Breast epithelium (tissue), 4 donors: Measurements from ENCODE around the gene ITIH6. TPM values are rescaled to one million over a fixed set of nuclear protein-coding genes. Genes with fewer than 3 reads are reported as not detected.
"Not testable (repeated sequence)": the region's sequence is repeated elsewhere in the genome, so short reads cannot be mapped to it uniquely, and the experiment has no call there.

Experiments used
- DNase-seq, 2 donors: peaks; one replicate each; pipeline ENCODE4 v3.0.0-alpha.2; 2019; ENCODE audit warnings: low spot score in 2 of 2
- H3K27ac ChIP-seq, 2 donors: fragments of 200-600 bp; sonication (generic) in 1 of 2; one replicate each; pipeline ENCODE4 v1.5.1; 2016 to 2019; ENCODE audit warnings: mild to moderate bottlenecking in 1 of 2
- H3K27me3 ChIP-seq, 2 donors: fragments of 200-600 bp; sonication (generic) in 1 of 2; one replicate each; pipeline versions ENCODE4 v1.5.1 to v1.6.0; 2017 to 2019; ENCODE audit warnings: control low read depth in 1 of 2, mild to moderate bottlenecking in 1 of 2
- H3K36me3 ChIP-seq: fragments of 200-600 bp; one replicate; pipeline ENCODE4 v1.5.1; 2019
- H3K4me1 ChIP-seq, 2 donors: fragments of 200-600 bp; sonication (generic); one replicate each; pipeline ENCODE4 v1.5.1; 2016 to 2019; ENCODE audit warnings: control low read depth in 1 of 2
- H3K4me3 ChIP-seq, 3 donors: fragments of 200-600 bp; sonication (generic); 1 replicate in 2 of 3; 2 replicates in 1 of 3; pipeline ENCODE4 v1.5.1; 2016 to 2019; ENCODE audit warnings: mild to moderate bottlenecking in 3 of 3, moderate library complexity in 2 of 3
- H3K9me3 ChIP-seq, 2 donors: fragments of 200-600 bp; sonication (generic) in 1 of 2; one replicate each; pipeline ENCODE4 v1.5.1; 2016 to 2019; ENCODE audit warnings: control low read depth in 1 of 2
- POLR2A ChIP-seq: fragments of 450-650 bp; IDR thresholded peaks from one replicate; pipeline ENCODE4 v1.6.1; 2016; ENCODE audit warnings: antibody characterized with exemption, mild to moderate bottlenecking, moderate library complexity
- POLR2AphosphoS5 ChIP-seq, 3 donors: sonication (generic); formaldehyde crosslinking; IDR thresholded peaks; one replicate each; pipeline ENCODE4 v1.6.1; 2017; ENCODE audit warnings: antibody characterized with exemption in 3 of 3
- intact Hi-C: fragments of 100-400 bp; cut with DNase I; formaldehyde crosslinking; loops from one replicate; pipeline ENCODE4 v1.15.1; 2023; ENCODE audit warnings: low total_unique reads
- total RNA-seq, 3 donors: library from RNA; depleted of rRNA; stranded (reverse); fragments of >200 nt; gene quantifications; one replicate each; pipeline ENCODE4 v1.1.0, GENCODE V29; 2016
- TF ChIP-seq, protein P1 (sequence below), 3 donors: fragments of 450-650 bp; IDR thresholded peaks; one replicate each; pipeline ENCODE4 v1.5.1; 2016 to 2017; ENCODE audit warnings: antibody characterized with exemption in 3 of 3, mild to moderate bottlenecking in 3 of 3, moderate library complexity in 3 of 3

ITIH6 gene
- total RNA-seq, 3 donors from 2014 or later, result 1.3 to 2.3 TPM; not detected in 1

GRCh38 chrX:54745676-54746075 lies 52.4 kb downstream of the ITIH6 start:
- Histone ChIP-seq H3K4me3 (no peak overlapping the region), H3K27ac (no peak overlapping the region), H3K9me3 (no peaks in the 10 kb centered on the region), H3K4me1 (no peaks in the 10 kb centered on the region), H3K36me3 (no peaks in the 10 kb centered on the region), H3K27me3 (peaks cover 0 to 39% of the 10 kb centered on the region in 2 donors)
- TF ChIP-seq POLR2AphosphoS5 (IDR thresholded peaks at IDR 0.05), result no peak
- TF ChIP-seq POLR2A, result no peak
- TF ChIP-seq, protein P1, sequence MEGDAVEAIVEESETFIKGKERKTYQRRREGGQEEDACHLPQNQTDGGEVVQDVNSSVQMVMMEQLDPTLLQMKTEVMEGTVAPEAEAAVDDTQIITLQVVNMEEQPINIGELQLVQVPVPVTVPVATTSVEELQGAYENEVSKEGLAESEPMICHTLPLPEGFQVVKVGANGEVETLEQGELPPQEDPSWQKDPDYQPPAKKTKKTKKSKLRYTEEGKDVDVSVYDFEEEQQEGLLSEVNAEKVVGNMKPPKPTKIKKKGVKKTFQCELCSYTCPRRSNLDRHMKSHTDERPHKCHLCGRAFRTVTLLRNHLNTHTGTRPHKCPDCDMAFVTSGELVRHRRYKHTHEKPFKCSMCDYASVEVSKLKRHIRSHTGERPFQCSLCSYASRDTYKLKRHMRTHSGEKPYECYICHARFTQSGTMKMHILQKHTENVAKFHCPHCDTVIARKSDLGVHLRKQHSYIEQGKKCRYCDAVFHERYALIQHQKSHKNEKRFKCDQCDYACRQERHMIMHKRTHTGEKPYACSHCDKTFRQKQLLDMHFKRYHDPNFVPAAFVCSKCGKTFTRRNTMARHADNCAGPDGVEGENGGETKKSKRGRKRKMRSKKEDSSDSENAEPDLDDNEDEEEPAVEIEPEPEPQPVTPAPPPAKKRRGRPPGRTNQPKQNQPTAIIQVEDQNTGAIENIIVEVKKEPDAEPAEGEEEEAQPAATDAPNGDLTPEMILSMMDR (IDR thresholded peaks at IDR 0.05), result no peak
- DNase-seq, result no peak
- intact Hi-C loops, result no loop called here

DNA sequence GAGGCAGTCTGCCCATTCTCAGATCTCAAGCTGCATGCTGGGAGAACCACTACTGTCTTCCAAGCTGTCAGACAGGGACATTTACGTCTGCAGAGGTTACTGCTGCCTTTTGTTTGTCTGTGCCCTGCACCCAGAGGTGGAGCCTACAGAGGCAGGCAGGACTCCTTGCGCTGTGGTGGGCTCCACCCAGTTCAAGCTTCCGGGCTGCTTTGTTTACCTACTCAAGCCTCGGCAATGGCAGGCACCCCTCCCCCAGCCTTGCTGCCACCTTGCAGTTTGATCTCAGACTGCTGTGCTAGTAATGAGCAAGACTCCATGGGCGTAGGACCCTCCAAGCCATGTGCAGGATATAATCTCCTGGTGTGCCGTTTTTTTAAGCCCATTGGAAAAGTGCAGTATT lies 59.5 kb downstream of the ITIH6 start:
- intact Hi-C loops, H3K36me3 ChIP-seq, H3K4me1 ChIP-seq, H3K27ac ChIP-seq, DNase-seq, H3K9me3 ChIP-seq, H3K27me3 ChIP-seq, H3K4me3 ChIP-seq: not testable (repeated sequence)

GRCh38 chrX:54736298-54736942 lies 61.6 kb downstream of the ITIH6 start:
- H3K9me3 ChIP-seq, H3K27ac ChIP-seq, H3K4me1 ChIP-seq, H3K4me3 ChIP-seq, H3K36me3 ChIP-seq, intact Hi-C loops, H3K27me3 ChIP-seq, DNase-seq: not testable (repeated sequence)

- TF ChIP-seq, protein P1 (IDR thresholded peaks at IDR 0.05), result no peak
- TF ChIP-seq POLR2AphosphoS5 (IDR thresholded peaks at IDR 0.05) (no peak), POLR2A (no peak)
- intact Hi-C loops, result no loop called here
- H3K27ac ChIP-seq, result no peak overlapping the region
- H3K4me1 ChIP-seq, result no peaks in the 10 kb centered on the region
- H3K36me3 ChIP-seq, result no peaks in the 10 kb centered on the region
- H3K4me3 ChIP-seq, result no peak overlapping the region
- no peaks in the 10 kb centered on the region for H3K9me3 ChIP-seq
- no peak for DNase-seq
- H3K27me3 ChIP-seq, result peaks cover 0 to 24% of the 10 kb centered on the region in 2 donors
Measured at GRCh38 chrX:54721424-54721823, 76.6 kb downstream of the ITIH6 start.

DNA sequence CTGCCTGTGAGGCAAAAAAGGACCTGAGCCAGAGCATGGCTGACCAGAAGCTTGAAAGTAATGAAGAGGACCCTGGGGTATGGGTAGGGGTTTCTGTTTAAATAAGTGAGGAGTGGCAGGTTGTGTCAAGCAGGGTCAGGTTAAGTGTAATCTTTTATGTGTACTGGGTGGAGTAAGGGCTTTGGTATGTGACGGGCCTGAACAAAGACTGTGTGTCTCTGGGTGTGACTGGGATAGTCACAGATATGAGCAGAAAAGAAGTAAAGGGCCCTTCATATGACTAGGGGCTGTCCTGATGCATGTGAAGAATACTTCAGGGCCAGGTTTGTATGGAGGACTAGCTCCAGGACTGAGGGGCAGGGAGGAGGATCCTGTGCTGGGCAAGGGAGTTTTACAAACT lies 82.4 kb downstream of the ITIH6 start:
- TF ChIP-seq POLR2AphosphoS5 (IDR thresholded peaks at IDR 0.05) (no peak), POLR2A (no peak)
- TF ChIP-seq, protein P1 (IDR thresholded peaks at IDR 0.05), result no peak
- H3K4me1 ChIP-seq, result no peaks in the 10 kb centered on the region
- H3K9me3 ChIP-seq, result no peaks in the 10 kb centered on the region
- no peaks in the 10 kb centered on the region for H3K36me3 ChIP-seq
- H3K4me3 ChIP-seq, result no peak overlapping the region
- DNase-seq, result no peak
- intact Hi-C loops, result no loop called here
- no peak overlapping the region for H3K27ac ChIP-seq
- peaks cover 0 to 5% of the 10 kb centered on the region in 2 donors for H3K27me3 ChIP-seq

DNA sequence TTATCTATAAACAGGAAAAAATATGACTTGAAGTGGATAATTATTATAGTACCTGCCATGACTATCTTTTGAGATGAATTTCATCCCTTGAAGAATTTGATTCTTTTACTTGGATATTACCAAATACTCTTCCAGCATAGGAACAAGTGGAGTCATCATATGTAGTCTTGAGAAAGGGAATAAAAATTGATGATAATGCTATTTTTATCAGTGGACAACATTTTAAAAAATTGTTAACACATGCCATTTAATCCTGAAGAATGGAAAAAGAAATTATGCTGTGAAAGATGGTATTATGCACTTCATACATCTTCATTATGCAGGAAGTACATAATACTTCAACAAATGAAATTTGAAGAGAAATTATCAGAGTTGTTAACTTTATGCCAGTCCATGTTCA lies 83.6 kb downstream of the ITIH6 start:
- no peak overlapping the region for H3K27ac ChIP-seq
- no peaks in the 10 kb centered on the region for H3K9me3 ChIP-seq
- H3K4me1 ChIP-seq, result no peaks in the 10 kb centered on the region
- no peak for TF ChIP-seq POLR2AphosphoS5 (IDR thresholded peaks at IDR 0.05)
- TF ChIP-seq POLR2A, result no peak
- TF ChIP-seq, protein P1 (IDR thresholded peaks at IDR 0.05), result no peak
- no peak overlapping the region for H3K4me3 ChIP-seq
- H3K27me3 ChIP-seq, result peaks cover 0 to 12% of the 10 kb centered on the region in 2 donors
- intact Hi-C loops, result no loop called here
- no peaks in the 10 kb centered on the region for H3K36me3 ChIP-seq
- no peak for DNase-seq
